ENCODE measurements around the gene VPS29. TPM values are rescaled to one million over a fixed set of nuclear protein-coding genes. Genes with fewer than 3 reads are reported as not detected.
A peak's percentile ranks its signal among the peaks of the same experiment; 100 is the strongest.
"Not testable (repeated sequence)": the region's sequence is repeated elsewhere in the genome, so short reads cannot be mapped to it uniquely, and the experiment has no call there.

The VPS29 gene
- total RNA-seq = 100 to 1,000 TPM; 132 to 145 TPM

DNA sequence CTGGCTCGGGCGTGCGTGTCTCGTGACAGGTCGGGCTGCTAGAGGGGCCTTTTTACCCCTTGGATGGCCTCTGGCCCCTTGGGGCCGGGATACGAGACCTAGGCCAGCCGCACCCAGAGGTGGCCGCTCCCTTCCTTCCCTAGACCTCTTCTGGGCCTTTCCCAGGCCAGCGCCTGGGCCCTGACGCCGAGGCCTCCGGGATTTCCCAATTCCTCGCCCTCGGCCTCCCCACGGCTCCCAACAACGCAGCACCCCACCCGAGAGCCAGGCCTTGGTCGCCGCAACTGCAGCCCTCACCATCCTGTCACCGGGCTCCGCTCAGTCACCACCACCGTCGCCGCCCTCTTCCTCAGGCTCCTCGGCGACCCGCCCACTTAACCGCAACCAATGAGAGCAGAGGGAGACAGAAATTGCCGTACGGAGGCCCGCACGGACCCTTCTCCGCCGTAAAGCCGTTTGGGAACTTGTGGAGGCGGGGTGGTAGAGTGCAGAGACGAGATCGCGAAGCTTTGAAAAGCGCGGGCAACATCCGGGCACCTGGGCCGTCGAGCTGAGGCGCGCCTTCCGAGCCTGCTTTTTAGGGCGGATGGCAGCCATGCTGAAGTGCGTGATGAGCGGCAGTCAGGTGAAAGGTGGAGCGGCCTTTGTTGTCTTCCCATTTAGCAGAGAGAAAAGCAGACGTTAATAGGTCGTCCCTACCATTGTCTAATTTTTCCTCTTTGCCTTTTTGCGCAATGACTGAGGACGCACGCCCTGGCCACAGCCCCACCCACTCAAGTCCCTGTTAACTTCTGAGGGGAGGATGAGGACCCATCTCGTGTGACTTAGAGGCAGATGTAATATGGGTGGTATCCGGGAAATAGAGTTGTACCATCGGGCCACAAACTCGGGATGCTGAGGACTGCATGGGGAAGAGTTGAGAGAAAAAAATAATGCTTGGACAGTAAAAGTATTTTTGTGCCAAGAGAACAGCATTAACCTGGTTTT lies at the start of gene VPS29, which contains the start of gene RAD9B:
Gene VPS29, minus strand, starts transcription at position 360 of the 987 bp plus-strand sequence. Its CDS starts 60 bp downstream, at position 300.
Gene RAD9B, plus strand, starts transcription at position 580 of the 987 bp plus-strand sequence. Its CDS starts 7 bp downstream, at position 587.
- Mint-ChIP-seq H3K9me3 (peaks cover 4% of the 10 kb centered on the region), H3K4me3 (peak within 1 kb of the TSS; percentile 94), H3K4me1 (peaks cover 41% of the 10 kb centered on the region), H3K27ac (peak within 1 kb of the TSS; percentile 96), H3K36me3 (ENCODE audit: low read depth) (peaks cover 35% of the 10 kb centered on the region), H3K27me3 (no peaks in the 10 kb centered on the region)
- peak; percentile 100 for DNase-seq
- CTCF ChIA-PET = interaction anchor here (0.5 to 2.7 kb wide), 11 partner anchors 8 to 104 kb away, joined by 3 to 12 read pairs (median 4); partner anchors contain the start of genes ARPC3, FAM216A and GPN3
- POLR2A ChIA-PET = interaction anchor here (0.6 to 1.7 kb wide), 2 partner anchors 52 to 112 kb away, joined by 3 to 7 read pairs; partner anchors contain the start of genes ARPC3 and TCTN1

DNA sequence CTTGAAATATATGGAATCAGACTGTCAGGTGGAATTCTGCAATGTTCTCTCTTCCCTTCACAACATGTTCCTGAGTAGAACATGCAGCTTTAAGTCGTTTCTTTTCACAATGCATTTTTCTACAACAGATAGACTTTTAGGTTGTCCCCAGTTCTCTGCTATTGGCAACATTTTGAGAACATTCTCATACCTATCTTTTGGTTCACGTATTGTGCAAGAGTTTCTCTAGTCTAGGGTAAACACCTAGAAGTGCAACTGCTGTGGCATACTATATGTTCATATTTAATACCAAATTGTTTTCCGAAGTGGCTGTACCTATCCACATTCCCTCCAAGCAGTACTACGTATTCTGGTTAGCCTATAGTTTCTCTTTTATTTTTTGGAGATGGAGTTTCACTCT lies 49.1 kb upstream of the VPS29 start:
- no peaks in the 10 kb centered on the region for H3K9me3 Mint-ChIP-seq
- POLR2A ChIA-PET = interaction anchor here (1.1 kb wide), 1 partner anchor 11 kb away, joined by 3 read pairs; no protein-coding TSS in a partner anchor
- peaks cover 39% of the 10 kb centered on the region for H3K4me1 Mint-ChIP-seq
- H3K4me3 Mint-ChIP-seq = no peak overlapping the region
- H3K27me3 Mint-ChIP-seq = no peaks in the 10 kb centered on the region
- peaks cover 38% of the 10 kb centered on the region for H3K36me3 Mint-ChIP-seq (ENCODE audit: low read depth)
- H3K27ac Mint-ChIP-seq = no peak overlapping the region
- DNase-seq = no peak
- CTCF ChIA-PET = interaction anchor here (1.0 to 3.6 kb wide), 5 partner anchors 10 to 100 kb away, joined by 3 to 34 read pairs (median 8); partner anchors contain the start of gene ARPC3

DNA sequence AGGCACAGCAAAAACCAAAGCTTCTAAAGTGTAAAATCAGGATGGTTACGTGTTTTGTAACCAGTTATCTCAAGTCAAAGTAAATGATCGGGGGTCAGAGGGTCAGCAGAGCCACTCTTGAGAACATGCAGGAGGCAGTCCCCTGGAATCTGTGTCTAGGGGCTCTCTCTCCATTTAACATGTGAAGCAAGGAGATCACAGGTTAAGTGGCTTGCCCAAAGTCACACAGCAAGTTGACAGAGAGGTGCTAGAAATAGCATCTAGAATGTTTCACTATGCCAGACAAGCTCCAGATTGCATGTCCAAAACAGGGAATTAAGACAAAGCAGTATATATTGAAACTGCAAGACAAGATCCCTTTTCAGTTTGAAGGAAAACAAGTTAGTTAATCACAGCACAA lies 47.8 kb upstream of the VPS29 start:
- H3K4me1 Mint-ChIP-seq = peaks cover 34% of the 10 kb centered on the region
- no peak overlapping the region for H3K27ac Mint-ChIP-seq
- CTCF ChIA-PET = interaction anchor here (0.6 to 2.9 kb wide), 5 partner anchors 52 to 561 kb away, joined by 3 to 12 read pairs (median 3); no protein-coding TSS in a partner anchor
- no peak overlapping the region for H3K4me3 Mint-ChIP-seq
- H3K27me3 Mint-ChIP-seq = no peaks in the 10 kb centered on the region
- POLR2A ChIA-PET = interaction anchor here (1.1 kb wide), 1 partner anchor 10 kb away, joined by 3 read pairs; no protein-coding TSS in a partner anchor
- no peaks in the 10 kb centered on the region for H3K9me3 Mint-ChIP-seq
- H3K36me3 Mint-ChIP-seq (ENCODE audit: low read depth) = peaks cover 45% of the 10 kb centered on the region
- no peak for DNase-seq

DNA sequence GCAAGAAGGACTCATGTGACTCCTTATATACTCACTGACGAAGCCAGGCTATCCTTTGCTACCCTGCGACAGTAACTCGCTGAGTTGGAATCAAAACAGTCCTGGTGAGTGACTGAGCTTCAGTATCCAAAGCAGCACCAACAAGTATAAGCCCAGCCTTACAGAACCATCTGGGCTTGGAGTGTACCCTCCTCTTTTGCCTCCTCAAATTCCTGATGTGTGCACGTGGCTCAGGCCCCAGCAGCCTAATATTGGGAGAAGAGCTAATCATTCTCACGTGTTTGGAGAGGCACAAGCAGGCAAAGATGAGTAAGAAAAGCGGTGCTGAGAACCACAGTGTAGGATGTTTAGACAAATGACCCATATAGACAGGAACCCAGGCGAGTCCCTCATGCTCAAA lies 46.8 kb upstream of the VPS29 start:
- no peak for DNase-seq
- Mint-ChIP-seq H3K4me1 (peaks cover 37% of the 10 kb centered on the region), H3K4me3 (no peak overlapping the region), H3K27me3 (no peaks in the 10 kb centered on the region), H3K27ac (no peak overlapping the region), H3K36me3 (ENCODE audit: low read depth) (peaks cover 50% of the 10 kb centered on the region), H3K9me3 (no peaks in the 10 kb centered on the region)
- CTCF ChIA-PET = interaction anchor here (0.7 to 2.9 kb wide), 5 partner anchors 11 to 59 kb away, joined by 3 to 12 read pairs (median 4); no protein-coding TSS in a partner anchor
- POLR2A ChIA-PET = interaction anchor here (0.5 kb wide), 1 partner anchor 44 kb away, joined by 5 read pairs; no protein-coding TSS in a partner anchor

DNA sequence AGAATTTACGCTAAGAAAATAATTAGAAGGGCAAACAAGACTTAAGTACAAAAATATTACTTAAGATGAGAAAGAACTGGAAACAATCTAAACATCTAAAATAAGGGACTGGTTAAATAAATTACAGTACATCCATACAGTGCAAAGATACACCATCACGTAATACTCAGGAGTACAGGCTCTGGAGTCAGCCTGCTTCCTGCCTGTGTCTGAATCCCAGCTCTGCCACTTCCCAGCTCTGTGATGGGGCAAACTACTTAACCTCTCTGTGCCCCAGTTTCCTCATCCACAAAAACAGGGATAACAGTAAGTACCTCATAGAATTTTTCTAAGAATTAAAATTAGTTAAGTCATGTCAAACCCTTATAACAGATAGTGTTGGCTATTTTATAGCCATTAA lies 45.2 kb upstream of the VPS29 start:
- H3K4me3 Mint-ChIP-seq = no peak overlapping the region
- DNase-seq = no peak
- H3K36me3 Mint-ChIP-seq (ENCODE audit: low read depth) = peaks cover 63% of the 10 kb centered on the region
- H3K9me3 Mint-ChIP-seq = no peaks in the 10 kb centered on the region
- H3K27ac Mint-ChIP-seq = no peak overlapping the region
- ChIA-PET POLR2A (no interaction called here), CTCF (no interaction called here)
- no peaks in the 10 kb centered on the region for H3K27me3 Mint-ChIP-seq
- H3K4me1 Mint-ChIP-seq = peaks cover 45% of the 10 kb centered on the region

DNA sequence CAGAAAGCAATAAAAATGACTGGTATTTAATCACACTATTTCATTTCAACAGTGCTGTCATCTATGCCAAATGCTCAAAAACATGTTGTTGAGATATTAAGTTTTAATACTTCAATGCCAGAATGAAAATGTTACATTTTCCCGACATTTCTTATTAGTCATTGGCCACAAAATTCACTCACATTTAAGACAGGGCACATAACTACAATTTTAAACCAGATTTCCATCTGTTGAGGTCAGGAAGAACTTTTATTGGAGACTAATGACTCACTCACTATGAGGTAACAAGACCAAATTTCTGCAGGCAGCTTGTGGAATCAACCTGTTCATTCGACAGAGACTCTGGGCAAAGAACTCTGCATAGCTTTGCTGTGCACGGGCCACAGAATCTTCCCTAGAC lies 44.4 kb upstream of the VPS29 start:
- H3K4me3 Mint-ChIP-seq = no peak overlapping the region
- H3K9me3 Mint-ChIP-seq = no peaks in the 10 kb centered on the region
- ChIA-PET POLR2A (no interaction called here), CTCF (no interaction called here)
- DNase-seq = no peak
- peaks cover 57% of the 10 kb centered on the region for H3K36me3 Mint-ChIP-seq (ENCODE audit: low read depth)
- H3K4me1 Mint-ChIP-seq = peaks cover 43% of the 10 kb centered on the region
- H3K27me3 Mint-ChIP-seq = no peaks in the 10 kb centered on the region
- H3K27ac Mint-ChIP-seq = no peak overlapping the region

DNA sequence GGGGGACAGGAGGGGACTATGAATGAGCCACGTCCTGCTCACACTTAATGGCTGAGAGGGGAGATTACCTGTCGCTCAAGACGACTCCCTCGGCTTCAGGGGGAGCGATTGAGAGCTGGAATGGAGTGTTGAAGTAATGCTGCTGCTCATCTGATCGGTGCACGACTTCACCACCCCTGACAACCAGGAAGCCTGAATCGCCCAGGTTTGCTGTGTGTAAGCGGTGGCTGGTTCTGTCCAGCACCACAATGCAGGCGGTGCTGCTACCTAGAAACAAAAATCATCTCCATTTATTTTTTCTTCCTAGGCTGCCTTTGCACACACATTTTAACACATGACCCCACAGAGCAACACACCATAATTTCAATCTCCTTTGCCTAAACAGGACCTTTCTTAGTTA lies 43.9 kb upstream of the VPS29 start:
- CTCF ChIA-PET = no interaction called here
- Mint-ChIP-seq H3K4me3 (no peak overlapping the region), H3K9me3 (no peaks in the 10 kb centered on the region), H3K4me1 (peaks cover 42% of the 10 kb centered on the region), H3K36me3 (ENCODE audit: low read depth) (peaks cover 53% of the 10 kb centered on the region), H3K27ac (no peak overlapping the region), H3K27me3 (no peaks in the 10 kb centered on the region)
- POLR2A ChIA-PET = no interaction called here
- no peak for DNase-seq

DNA sequence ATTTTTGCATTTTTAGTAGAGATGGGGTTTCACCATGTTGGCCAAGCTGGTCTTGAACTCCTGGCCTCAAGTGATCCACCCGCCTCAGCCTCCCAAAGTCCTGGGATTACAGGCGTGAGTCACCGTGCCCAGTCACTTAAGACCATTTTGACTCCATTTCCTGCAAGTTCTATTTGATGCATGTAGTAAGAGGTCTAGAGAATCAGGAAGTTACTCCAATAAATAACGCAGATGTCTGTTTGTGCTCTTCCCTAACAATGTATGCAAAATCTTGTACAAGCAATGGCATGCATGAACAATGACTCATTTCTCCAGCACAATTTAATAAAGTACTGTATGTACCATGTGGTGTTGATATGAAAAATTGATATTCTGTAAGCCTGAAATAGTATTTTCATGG lies 43.3 kb upstream of the VPS29 start:
- H3K36me3 Mint-ChIP-seq (ENCODE audit: low read depth) = peaks cover 49% of the 10 kb centered on the region
- H3K27ac Mint-ChIP-seq, POLR2A ChIA-PET, H3K9me3 Mint-ChIP-seq, H3K4me3 Mint-ChIP-seq, H3K27me3 Mint-ChIP-seq, DNase-seq: not testable (repeated sequence)
- H3K4me1 Mint-ChIP-seq = peaks cover 39% of the 10 kb centered on the region
- CTCF ChIA-PET = interaction anchor here (1.9 kb wide), 1 partner anchor 96 kb away, joined by 10 read pairs; the partner anchor contains the start of gene ARPC3

DNA sequence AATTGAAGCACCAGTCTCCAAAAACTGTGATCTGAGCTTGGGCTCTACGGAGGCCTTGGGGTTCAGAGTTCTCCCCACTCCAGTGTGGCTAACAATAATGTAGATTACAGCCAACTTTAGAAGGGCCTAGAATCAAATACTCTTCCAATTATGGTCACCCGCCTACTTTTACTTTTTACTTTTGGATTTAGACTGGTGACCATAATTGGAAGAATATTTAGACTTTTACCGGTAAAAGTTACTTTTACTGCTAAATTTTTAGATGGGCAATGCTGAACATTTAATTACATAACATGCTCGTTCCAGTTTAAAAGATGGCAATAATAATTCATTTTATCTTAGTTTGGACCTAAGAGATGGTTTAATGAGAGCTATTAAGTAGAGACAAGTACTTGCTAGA lies 42.1 kb upstream of the VPS29 start:
- no peak for DNase-seq
- Mint-ChIP-seq H3K4me3 (no peak overlapping the region), H3K9me3 (no peaks in the 10 kb centered on the region), H3K27ac (no peak overlapping the region), H3K36me3 (ENCODE audit: low read depth) (peaks cover 51% of the 10 kb centered on the region), H3K27me3 (no peaks in the 10 kb centered on the region), H3K4me1 (peaks cover 35% of the 10 kb centered on the region)
- ChIA-PET POLR2A (no interaction called here), CTCF (interaction anchor here (0.6 to 1.9 kb wide), 5 partner anchors 10 to 94 kb away, joined by 3 to 10 read pairs (median 3); partner anchors contain the start of gene ARPC3)

DNA sequence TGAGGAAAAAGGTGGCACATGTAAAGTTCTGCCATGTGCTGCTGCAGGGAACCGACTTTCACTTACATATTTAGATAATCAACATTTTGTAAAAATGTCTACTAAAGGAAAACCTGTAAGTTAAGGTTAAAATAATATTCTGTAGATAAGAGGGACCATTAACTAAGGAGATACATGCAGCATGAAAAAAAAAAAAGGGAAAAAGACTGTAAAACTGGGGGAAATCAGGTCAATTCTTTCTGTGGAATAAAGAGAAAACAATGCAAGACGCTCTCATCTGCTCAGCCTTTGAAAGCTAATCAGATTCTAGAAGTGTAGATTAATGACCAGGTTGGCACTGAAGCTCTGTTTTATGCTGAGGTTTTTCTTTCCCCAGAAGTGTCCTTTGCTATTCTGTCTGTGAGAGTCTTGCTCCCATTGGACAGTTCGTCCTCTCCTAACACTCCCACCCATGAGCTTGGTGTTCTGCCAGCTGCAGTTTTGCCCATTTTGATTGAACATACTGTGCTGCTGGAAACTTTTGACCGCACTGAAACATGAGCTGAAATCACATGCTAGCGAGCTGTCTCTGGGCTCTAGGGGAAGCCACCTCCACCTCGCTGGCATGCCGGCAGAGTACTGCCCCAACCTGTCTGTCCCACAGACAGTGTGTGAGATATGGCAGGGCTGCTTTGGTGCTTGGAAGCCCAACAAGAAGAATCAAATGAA lies 41.5 kb upstream of the VPS29 start:
- H3K27ac Mint-ChIP-seq = peak overlapping the region; percentile 33
- peaks cover 51% of the 10 kb centered on the region for H3K36me3 Mint-ChIP-seq (ENCODE audit: low read depth)

DNA sequence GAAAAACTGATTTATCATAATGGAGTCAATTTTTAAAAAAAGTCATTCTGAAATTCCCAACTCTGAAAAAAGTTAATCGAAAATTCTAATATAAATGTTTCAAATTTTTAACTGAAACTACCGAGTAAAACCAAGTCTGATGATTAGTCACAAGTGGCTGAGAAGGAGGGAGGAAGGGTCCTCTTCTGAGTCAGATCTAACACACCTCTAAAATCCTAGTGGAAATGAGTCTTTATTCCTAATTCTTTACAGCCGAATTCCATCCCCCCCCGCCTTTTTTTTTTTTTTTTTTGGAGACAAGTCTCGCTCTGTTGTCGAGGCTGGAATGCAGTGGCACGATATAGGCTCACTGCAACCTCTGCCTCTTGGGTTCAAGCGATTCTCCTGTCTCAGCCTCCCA lies 38.1 kb upstream of the VPS29 start:
- DNase-seq = no peak
- Mint-ChIP-seq H3K4me1 (peaks cover 21% of the 10 kb centered on the region), H3K36me3 (ENCODE audit: low read depth) (peaks cover 50% of the 10 kb centered on the region), H3K27me3 (no peaks in the 10 kb centered on the region), H3K4me3 (no peak overlapping the region), H3K27ac (no peak overlapping the region), H3K9me3 (no peaks in the 10 kb centered on the region)
- CTCF ChIA-PET = interaction anchor here (0.7 to 2.7 kb wide), 3 partner anchors 11 to 17 kb away, joined by 3 to 9 read pairs (median 4); no protein-coding TSS in a partner anchor
- POLR2A ChIA-PET = interaction anchor here (0.5 to 0.7 kb wide), 3 partner anchors 10 to 258 kb away, joined by 3 to 9 read pairs (median 3); no protein-coding TSS in a partner anchor

More for the DNA sequence above, 41.5 kb upstream of the VPS29 start:
- ChIA-PET CTCF (interaction anchor here (0.6 to 1.9 kb wide), 5 partner anchors 11 to 94 kb away, joined by 3 to 10 read pairs (median 3); partner anchors contain the start of gene ARPC3), POLR2A (no interaction called here)
- Mint-ChIP-seq H3K4me1 (peaks cover 34% of the 10 kb centered on the region), H3K27me3 (no peaks in the 10 kb centered on the region), H3K4me3 (no peak overlapping the region), H3K9me3 (no peaks in the 10 kb centered on the region)
- DNase-seq = no peak

All from activated CD4-positive, alpha-beta T cell treated with anti-CD3 and anti-CD28 coated beads, Interleukin-2, amount 10 ng/mL, durations not matched to agents 7 days and 5 days (primary cell).